Kidney tubule cell (primary cell): ENCODE measurements around the gene KIF2C.
"Not testable (repeated sequence)": the region's sequence is repeated elsewhere in the genome, so short reads cannot be mapped to it uniquely, and the experiment has no call there.

Experiments
- DNase-seq: peaks from one replicate; pipeline ENCODE4 v3.0.0-alpha.2; 2018; ENCODE audit warnings: low spot score

The KIF2C gene

DNA sequence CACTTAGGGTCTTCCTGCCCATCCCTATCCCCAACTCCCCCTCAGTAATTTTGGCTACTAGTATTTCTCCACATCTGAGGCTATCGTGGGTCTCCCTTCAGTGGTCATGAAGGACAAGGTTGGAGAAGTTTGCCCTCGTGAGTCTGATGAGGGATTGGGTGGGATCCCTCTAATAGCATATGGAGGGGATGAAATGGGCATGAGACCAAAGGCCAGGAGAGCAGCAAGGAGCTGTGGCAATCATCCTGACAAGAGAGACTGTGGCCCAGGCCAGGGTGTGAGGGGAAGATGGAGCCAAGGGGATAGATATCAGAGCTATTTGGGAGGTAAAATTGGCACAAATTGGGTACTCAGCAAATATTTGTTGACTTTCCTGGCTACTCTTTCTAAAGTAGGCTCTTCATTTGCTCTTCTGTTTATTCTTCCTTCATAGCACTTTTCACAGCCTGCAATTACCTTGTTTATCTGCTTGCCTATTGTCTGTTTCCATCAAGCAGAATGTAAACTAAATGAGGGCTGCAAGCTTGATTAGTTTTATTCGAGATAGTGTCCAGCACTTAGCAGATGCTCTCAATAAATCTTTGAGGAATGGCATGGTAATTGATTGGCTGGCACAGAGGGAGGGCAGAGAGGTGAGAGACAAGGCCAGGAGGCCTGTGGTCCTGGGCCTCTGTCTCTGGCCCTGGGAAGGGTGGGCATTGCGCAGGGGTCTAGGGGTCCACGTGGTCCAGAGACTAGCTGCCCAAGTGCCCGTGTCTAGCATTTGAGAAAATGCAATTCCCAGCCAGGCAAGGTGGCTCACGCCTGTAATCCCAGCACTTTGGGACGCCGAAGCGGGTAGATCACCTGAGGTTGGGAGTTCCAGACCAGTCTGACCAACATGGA lies 59.1 kb downstream of the KIF2C start:
- DNase-seq: no peak

DNA sequence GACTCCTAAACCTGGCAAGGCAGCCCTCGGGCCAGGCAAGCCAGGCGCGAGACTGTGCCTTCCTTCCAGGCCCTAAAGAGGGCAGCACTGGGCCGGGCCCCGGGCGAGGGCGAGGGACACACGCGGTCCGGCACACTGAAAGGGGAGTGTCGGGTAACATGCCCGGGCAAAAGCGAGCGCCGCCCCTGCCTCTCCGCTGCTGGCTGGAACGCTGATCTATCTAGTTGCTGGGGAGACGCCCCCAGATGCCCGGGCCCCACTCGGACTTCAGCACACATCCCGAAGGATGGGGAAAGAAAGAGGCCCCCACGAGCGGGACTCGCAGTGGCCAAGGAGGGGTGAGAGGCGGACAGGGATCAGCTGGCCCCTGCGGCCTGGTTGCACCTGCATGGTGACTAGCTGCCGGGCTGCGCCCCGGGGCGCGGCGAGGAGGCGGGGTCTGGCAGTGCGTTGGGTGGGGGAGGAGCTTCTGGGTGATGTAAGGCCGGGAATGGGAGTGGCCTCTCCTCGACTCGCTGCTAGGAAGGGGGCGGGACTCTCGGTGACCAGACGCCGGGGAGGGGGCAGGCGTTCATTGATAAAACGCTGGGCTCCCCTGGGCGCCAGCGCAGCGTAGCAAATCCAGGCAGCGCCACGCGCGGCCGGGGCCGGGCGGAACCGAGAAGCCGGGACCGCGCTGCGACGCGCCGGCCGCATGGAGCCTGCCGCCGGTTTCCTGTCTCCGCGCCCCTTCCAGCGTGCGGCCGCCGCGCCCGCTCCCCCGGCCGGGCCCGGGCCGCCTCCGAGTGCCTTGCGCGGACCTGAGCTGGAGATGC lies 60.3 kb downstream of the KIF2C start, which contains the start of gene PLK3:
PLK3 (plus strand) TSS at position 608 of the 815 bp plus-strand sequence; CDS start at position 695, 87 bp downstream.
- DNase-seq: peak; percentile 98

DNA sequence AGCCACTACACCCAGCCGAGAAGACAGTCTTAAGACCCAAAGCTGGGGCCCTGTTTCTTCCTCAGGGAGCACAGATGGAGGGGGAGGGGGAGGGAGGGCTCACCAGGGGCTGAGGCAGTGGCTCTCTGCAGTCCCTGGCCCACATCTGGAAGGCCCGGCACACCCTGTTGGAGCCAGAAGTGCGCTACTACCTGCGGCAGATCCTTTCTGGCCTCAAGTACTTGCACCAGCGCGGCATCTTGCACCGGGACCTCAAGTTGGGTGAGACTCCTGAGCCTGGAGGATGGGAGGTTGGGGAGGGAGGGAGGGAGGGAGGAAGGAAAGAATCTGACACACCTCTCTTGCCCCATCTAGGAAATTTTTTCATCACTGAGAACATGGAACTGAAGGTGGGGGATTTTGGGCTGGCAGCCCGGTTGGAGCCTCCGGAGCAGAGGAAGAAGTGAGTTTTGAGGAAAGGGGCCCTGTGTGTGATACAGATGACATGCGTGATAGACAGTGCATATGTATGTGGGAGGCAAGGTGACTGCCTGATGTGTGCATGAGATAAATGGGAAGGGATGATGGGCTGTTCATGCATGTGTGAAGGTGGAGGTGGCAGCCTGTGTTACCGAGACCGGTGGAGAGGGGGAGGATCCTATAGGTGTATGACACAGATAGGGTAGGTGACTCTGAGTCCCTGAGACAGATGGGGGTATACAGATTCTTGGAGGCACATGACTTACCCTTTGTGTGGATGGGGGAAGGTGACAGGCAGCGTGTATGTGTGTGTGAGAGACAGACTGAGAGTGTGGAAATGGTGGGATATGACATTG lies 62.1 kb downstream of the KIF2C start:
- DNase-seq: peak; percentile 41

DNA sequence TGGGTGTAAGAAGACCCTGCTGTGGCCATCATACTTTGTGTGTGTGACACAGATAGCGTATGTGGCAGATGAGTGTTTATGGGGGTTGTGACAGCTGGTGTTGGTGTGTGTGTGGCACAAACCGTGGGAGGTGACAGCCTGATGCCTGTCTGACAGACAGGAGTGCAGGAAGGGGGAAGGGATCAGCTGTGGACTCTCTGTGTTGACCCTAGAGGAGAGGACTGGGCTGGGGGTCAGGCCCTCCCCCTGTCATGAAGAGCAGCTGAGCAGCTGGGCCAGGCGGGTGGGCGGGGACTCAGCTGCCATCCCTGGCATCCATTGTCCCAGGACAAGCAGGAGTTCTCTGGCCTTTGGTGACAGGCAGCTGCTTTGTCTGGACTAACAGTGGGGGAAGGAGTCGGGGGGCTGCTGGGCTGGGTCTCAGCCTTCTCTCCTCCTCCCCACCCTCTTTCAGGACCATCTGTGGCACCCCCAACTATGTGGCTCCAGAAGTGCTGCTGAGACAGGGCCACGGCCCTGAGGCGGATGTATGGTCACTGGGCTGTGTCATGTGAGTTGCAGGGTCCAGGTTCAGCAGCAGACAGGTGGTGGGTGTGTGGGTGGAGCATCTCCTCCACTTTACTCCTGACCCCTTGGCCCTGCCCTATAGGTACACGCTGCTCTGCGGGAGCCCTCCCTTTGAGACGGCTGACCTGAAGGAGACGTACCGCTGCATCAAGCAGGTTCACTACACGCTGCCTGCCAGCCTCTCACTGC lies 62.8 kb downstream of the KIF2C start:
- no peak for DNase-seq

DNA sequence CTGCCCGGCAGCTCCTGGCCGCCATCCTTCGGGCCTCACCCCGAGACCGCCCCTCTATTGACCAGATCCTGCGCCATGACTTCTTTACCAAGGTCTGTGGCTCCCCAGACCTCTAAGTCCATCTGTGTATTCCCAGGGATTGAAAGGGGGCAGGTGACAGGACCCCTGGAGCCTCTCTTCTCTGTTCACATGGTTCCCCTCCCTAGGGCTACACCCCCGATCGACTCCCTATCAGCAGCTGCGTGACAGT lies 63.4 kb downstream of the KIF2C start:
- DNase-seq: no peak

DNA sequence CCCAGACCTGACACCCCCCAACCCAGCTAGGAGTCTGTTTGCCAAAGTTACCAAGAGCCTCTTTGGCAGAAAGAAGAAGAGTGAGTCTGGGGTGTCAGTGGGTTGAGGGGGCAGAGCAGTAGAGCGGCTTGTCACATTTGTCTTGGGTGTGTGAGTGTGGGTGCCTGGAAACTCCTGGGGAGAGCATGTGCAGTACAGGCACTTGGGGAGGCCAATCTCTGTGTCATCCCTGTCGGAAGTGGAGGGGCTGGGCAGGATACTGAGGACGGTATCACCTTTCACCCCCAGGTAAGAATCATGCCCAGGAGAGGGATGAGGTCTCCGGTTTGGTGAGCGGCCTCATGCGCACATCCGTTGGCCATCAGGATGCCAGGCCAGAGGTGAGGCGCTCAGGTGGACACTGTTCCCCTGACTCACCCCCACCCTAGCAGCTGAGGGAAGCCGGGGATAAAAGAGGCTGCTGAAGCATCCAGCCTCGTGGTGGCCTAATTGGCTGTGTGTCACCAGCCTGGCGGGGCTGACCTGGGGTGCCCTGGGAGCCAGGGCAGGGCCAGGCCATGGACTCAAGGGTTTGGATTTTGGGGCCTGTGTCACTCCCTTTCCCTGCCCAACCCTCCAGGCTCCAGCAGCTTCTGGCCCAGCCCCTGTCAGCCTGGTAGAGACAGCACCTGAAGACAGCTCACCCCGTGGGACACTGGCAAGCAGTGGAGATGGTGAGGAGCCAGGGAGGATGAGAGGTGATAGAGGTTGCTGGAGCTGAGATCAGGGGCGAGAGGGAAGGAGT lies 63.9 kb downstream of the KIF2C start:
- peak; percentile 87 for DNase-seq

DNA sequence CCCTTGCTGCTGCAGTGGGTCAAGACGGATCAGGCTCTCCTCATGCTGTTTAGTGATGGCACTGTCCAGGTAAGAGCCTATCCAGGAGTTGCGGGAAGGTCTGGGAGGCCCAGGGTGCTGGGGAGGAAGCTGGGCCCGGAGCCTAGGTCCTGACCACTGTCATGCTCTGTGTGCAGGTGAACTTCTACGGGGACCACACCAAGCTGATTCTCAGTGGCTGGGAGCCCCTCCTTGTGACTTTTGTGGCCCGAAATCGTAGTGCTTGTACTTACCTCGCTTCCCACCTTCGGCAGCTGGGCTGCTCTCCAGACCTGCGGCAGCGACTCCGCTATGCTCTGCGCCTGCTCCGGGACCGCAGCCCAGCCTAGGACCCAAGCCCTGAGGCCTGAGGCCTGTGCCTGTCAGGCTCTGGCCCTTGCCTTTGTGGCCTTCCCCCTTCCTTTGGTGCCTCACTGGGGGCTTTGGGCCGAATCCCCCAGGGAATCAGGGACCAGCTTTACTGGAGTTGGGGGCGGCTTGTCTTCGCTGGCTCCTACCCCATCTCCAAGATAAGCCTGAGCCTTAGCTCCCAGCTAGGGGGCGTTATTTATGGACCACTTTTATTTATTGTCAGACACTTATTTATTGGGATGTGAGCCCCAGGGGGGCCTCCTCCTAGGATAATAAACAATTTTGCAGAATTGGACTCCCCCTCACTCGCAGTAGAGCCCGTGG lies 65.8 kb downstream of the KIF2C start:
- no peak for DNase-seq

DNA sequence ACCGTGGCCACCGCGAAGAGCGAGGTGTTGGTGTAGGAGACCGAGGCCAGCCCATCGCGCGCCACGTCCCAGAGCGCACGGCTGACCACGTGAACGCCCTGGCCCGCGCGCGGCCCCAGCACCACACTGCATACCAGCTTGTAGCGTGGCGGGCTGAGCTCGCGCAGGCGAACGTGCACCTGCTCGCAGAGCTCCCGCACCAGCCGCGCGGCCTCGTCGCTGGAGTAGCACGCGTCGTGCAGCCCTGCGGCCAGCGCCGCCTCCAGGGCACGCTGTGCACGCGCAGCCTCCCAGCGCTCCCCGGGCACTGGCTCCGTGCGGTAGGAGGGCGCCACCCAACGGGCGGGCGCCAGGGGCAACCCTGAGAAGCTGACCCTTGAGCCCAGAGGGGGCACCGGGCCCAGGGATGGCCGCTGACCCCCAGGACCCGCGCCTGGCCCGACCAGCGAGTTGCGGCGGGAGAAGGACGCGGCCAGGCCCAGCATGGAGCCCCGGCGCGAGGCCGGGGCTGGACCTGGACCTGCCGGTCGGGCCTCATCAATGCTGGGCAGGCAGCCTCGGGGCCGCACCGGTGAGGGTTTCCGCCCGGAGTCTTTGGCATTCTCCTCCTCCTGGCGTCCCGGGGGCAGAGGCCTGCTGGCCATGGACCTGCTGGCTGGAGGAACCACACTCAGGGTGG lies 66.5 kb downstream of the KIF2C start:
- DNase-seq: no peak

DNA sequence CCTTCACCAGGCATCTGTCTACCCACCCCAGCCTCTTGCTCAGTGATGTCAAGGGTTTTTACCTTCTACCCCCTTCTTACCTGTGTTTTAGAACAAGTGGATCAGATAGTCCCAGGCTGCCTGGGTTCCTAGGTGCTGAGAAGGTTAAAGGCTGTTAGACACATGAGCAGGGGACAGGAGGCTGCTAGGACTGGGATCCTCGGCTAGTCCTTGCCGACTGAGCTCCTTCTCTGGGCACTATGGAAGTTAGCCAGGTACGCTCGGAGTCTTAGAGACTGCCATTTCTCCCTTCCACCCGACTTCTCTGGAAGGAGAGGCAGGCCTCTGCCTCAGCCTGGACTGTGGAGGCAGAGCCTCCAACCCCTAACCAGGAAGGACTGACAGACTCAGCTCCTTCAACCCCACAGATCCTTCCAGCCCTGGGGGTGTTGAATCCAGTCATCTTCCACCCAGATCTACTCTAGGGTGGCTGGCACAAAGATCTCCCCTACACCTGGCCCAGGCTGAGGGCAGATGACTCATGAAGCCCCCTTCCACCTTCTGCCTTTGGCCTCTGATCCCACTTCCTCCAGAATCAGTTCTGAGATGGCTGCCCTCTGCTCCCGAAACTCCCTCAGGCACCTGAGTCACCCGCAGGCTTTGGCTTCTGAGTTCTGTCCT lies 67.2 kb downstream of the KIF2C start, which contains the start of gene DYNLT4:
DYNLT4 (minus strand) TSS at position 648 of the 660 bp plus-strand sequence. CDS start 683 bp downstream, outside the sequence.
- DNase-seq: no peak

DNA sequence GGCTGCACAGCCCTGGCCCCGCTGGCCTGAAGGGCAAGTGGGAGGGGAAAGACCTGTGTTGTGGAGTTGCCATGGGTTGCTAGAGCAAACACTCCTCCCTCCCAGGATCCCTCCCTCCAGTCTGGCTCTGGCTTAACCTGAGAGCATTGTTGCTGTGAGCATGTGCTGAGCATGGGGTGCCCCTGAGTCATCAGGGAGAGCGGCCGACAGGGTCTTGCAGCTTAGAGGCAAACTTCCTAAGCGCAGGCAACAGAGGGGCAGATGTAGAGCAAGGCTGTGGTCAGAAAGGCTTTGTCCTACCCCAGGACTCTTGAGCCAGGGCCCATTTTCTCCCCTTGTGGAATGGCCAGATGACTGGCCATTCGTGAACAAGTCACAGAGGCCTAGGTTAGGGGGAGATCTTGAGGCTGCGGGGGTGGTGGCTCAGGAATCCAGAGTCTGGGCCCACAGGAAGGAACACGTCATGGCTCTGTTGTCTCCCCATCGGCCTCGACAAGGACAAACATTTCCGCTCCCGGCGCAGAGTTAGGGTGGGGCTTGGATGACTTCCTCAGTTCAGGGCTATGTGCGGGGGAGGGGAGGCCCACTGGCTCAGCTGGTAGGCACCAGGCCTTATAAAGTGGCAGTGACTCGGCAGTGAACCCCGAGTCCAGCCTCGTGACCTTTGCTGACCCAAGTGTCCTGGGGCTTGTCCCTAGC lies 67.9 kb downstream of the KIF2C start:
- peak; percentile 100 for DNase-seq

DNA sequence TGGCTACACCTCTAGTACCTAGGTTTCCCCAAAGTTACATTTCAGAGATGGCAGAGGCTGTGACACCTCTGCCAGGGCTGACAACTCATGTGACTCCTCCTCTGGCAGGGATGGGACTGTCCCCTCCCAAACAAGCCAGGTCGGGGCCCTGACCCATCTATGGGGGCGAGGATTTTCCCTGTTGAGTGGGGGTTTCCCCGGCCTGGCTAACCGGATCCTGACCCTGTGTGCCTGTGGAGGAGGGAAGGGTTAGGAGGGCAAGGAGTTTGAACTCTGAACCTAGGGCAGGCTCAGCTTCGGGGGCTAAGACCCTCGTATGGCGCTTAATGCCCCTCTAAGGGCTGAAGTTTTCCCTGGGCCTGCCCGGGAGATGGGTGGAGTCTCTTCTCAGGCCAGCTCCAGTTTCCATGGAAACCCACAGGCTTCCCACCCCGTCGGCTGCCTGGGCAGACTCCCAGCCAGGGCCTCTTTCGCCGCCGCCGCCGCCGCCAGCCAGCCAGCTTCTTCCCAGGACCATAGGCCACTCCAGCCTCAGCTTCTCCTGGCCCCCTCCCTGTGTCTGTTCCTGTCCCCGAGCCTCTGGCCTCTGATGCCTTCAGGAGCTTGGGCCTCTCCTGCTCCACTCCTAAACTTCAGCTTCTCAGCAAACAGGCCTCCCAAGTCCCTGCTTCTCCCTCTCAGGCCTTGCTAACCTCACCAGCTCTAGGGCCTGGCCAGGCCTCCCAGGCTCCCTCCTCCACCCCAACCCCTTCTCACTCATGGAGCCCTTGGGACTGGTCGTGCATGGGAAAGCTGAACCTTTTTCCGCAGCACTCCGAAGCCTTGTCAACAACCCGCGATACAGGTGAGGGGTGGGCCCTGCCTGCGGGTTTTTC lies 68.7 kb downstream of the KIF2C start, which contains the start of gene BTBD19:
BTBD19 (plus strand) TSS at position 461 of the 875 bp plus-strand sequence; CDS start at position 759, 298 bp downstream.
- peak; percentile 78 for DNase-seq

DNA sequence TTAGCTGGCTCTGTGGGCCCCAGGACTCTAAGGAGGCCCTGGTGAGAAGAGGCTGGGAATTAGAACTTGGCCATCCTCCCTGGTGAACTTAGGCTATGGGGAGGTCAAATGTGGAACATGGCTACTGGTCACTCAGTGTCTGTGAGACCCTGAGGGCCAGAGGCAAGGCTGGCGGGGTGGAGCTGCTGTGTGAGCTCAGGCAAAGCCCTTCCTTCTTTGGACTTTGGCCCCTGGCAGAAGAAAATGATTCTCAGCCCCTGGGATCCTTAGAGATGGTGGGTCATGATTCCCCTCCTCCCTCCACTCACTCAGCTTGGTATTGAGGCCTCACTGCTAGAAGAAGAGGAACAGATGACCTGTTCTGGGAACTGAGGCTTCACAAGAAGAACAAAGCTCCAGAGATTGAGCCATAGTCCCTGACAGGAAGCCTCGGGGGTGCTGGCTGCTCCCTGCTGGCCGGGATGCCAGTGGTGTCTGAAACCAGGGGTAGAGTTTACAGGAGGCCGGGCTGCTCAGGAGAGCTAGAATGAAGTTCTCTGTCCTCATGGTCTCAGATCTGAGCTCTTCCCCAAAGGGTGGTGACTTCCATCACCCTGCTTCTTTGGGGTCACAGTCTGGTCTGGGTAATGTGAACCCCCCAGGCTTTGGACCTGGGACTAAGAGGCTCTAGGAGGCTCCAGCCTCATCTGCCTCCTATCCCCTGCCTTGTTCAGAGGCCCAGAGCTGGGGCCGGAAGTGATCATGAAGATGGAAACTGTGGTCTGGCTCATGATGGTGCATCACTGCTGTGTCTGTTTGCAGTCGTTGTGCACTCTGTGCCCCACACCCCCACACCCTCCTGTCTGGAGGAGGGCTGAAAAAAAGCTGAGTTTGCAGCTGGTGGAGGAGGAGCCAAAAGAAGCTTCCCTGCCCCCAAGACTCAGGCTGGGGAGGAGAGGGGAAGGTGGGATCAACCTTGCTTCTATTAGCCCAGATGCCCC lies 69.6 kb downstream of the KIF2C start:
- DNase-seq: peak; percentile 59

DNA sequence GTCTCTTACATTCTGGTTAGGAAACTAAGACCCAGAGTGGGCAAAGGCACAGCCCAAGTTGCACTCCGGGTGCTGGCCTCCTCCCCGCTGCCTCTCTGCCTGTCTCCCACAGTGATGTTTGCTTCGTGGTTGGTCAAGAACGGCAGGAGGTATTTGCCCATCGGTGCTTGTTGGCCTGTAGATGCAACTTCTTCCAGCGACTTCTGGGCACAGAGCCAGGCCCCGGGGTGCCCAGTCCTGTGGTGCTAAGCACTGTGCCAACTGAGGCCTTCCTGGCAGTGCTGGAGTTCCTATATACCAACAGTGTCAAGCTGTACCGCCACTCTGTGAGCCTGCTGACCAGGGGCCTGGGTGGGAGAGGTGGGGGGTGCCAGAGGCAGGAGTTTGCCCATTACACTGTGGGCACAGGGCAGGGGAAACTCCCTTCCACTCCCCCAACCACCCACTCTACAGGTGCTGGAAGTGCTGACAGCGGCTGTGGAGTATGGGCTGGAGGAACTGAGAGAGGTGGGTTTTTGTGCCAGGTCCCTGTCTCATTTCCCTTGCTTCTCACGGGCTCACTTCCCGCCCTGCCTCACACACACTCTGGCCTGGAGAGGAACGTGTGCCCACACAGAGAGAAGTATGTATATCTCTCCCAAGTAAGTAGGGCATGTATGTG lies 70.6 kb downstream of the KIF2C start:
- DNase-seq: peak; percentile 83

DNA sequence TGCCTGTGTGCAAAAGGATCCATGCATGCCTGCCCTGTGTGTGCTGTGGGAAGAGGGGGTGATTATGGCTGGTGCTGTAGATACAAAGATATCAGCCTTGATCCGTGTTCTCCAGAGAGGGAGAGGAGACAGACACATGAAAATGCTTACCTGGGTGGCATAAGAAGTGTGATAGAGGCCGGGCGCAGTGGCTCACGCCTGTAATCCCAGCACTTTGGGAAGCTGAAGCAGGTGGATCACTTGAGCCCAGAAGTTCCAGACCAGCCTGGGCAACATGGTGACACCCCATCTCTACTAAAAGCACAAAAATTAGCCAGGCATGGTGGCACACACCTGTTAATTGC lies 71.1 kb downstream of the KIF2C start:
- DNase-seq: not testable (repeated sequence)

DNA sequence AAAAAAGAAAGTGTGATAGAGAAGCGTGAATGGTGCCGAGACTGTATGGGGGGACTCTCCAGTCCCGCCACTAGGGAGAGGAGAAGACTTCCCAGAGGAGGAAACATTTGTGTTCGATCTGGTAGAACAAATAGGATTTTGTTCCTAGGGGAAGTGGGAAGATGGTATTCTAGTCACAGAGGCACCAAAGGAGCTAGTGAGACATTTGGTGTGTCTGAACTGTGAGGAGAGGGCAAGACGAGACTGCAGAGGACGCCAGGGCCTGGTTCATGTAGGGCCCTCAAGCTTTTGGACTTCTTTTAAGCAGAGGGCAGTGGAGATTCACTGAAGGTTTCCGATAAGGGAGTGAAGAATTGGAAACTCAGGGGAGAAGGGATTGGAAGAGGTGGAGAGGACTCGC lies 71.6 kb downstream of the KIF2C start:
- DNase-seq: no peak
